ENCODE data around the gene DNTT.

DNA sequence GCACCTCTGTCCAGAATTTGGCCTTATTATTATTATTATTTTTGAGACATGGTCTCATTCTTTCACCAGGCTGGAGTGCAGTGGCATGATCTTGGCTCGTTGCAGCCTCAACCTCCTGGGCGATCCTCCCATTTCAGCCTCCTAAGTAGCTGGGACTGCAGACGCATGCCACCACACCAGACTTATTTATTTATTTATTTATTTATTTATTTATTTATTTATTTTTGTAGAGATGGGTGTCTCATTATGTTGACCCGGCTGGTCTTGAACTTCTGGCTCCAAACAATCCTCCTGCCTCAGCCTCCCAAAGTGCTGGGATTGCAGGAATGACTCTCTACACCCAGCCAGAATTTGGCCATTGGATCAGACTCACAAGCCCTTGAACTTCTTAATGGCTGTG is 39.3 kb upstream of the DNTT start:
- TF ChIP-seq, protein P1, sequence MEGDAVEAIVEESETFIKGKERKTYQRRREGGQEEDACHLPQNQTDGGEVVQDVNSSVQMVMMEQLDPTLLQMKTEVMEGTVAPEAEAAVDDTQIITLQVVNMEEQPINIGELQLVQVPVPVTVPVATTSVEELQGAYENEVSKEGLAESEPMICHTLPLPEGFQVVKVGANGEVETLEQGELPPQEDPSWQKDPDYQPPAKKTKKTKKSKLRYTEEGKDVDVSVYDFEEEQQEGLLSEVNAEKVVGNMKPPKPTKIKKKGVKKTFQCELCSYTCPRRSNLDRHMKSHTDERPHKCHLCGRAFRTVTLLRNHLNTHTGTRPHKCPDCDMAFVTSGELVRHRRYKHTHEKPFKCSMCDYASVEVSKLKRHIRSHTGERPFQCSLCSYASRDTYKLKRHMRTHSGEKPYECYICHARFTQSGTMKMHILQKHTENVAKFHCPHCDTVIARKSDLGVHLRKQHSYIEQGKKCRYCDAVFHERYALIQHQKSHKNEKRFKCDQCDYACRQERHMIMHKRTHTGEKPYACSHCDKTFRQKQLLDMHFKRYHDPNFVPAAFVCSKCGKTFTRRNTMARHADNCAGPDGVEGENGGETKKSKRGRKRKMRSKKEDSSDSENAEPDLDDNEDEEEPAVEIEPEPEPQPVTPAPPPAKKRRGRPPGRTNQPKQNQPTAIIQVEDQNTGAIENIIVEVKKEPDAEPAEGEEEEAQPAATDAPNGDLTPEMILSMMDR (IDR thresholded peaks at IDR 0.05; ENCODE audit: insufficient read depth, low read length, poor library complexity, severe bottlenecking) = no peak
- TF ChIP-seq EZH2phosphoT487 (conservative IDR thresholded peaks at IDR 0.05; ENCODE audit: low read length) = no peak
